Stimulated activated CD8-positive, alpha-beta memory T cell treated with anti-CD3 and anti-CD28 coated beads, Interleukin-4, amount 100 ng/mL, for 1 hour (primary cell): Measurements from ENCODE around the gene IPO4.
A peak's percentile ranks its signal among the peaks of the same experiment; 100 is the strongest.

Source experiments
- DNase-seq, 2 donors: peaks; one replicate each; pipeline ENCODE4 v3.0.0-alpha.2; 2020; ENCODE audit warnings: low read depth in 2 of 2, low spot score in 1 of 2

The IPO4 gene

GRCh38 chr14:24147761-24148428 lies 40.7 kb downstream of the IPO4 start:
- no peak for DNase-seq

GRCh38 chr14:24146978-24147760 lies 41.4 kb downstream of the IPO4 start, which contains the start of gene RNF31:
TSS of gene RNF31 (plus strand) at chr14:24147498. CDS start at chr14:24147699, 201 bp downstream.
- DNase-seq = peak; percentile 90 to 94

GRCh38 chr14:24146453-24146977 lies 42.1 kb downstream of the IPO4 start, which contains the start of gene PSME2:
TSS of gene PSME2 (minus strand) at chr14:24146610. CDS start at chr14:24146581, 29 bp downstream.
- peak; percentile 65 to 69 for DNase-seq

GRCh38 chr14:24145690-24146452 lies 42.7 kb downstream of the IPO4 start:
- DNase-seq = no peak

- DNase-seq = no peak
Measured at GRCh38 chr14:24145219-24145618, 43.4 kb downstream of the IPO4 start.

GRCh38 chr14:24144451-24144850 lies 44.2 kb downstream of the IPO4 start:
- no peak for DNase-seq

- DNase-seq = no peak
Measured at GRCh38 chr14:24143511-24143910, 45.1 kb downstream of the IPO4 start.

- peak; percentile 98 to 99 for DNase-seq
Measured at GRCh38 chr14:24141097-24141880, 47.3 kb downstream of the IPO4 start, which contains the start of gene EMC9. TSS of gene EMC9 (minus strand) at chr14:24141591. CDS start at chr14:24141304, 287 bp downstream.

- DNase-seq = no peak
Measured at GRCh38 chr14:24139272-24139934, 49.2 kb downstream of the IPO4 start.

- DNase-seq = no peak
Measured at GRCh38 chr14:24138396-24139271, 50.0 kb downstream of the IPO4 start.

- DNase-seq = no peak
Measured at GRCh38 chr14:24137529-24138395, 50.9 kb downstream of the IPO4 start.

- no peak for DNase-seq
Measured at GRCh38 chr14:24136684-24137528, 51.7 kb downstream of the IPO4 start.

- DNase-seq = peak; percentile 89 to 91
Measured at GRCh38 chr14:24135834-24136683, 52.6 kb downstream of the IPO4 start, which contains the start of gene PSME1. TSS of gene PSME1 (plus strand) at chr14:24136194. CDS start at chr14:24136263, 69 bp downstream.

GRCh38 chr14:24135584-24135833 lies 53.1 kb downstream of the IPO4 start:
- DNase-seq = no peak

- no peak for DNase-seq
Measured at GRCh38 chr14:24133735-24134134, 54.9 kb downstream of the IPO4 start.

- DNase-seq = no peak
Measured at GRCh38 chr14:24132976-24133375, 55.6 kb downstream of the IPO4 start.
